PC-9 (cell line): ENCODE measurements around the gene PJA2. TPM values are rescaled to one million over a fixed set of nuclear protein-coding genes. Genes with fewer than 3 reads are reported as not detected.

Source experiments
- BruUV-seq: library from RNA; stranded (reverse); fragments of 400-500 nt; replicated peaks from 2 replicates; lab custom pipeline; 2021; lab: Mats Ljungman, UMichigan
- CTCF ChIA-PET: fragments of 300-600 bp; sonication (Branson Sonifier 250); formaldehyde crosslinking; loops from one replicate; lab custom pipeline; 2022; ENCODE audit warnings: antibody characterized with exemption; lab: Charles Lee
- POLR2A ChIA-PET: fragments of 300-600 bp; sonication (Branson Sonifier 250); formaldehyde crosslinking; loops from one replicate; lab custom pipeline; 2022; ENCODE audit warnings: antibody characterized with exemption; ENCODE audit not compliant: unreplicated experiment; lab: Charles Lee
- DNase-seq, 2 experiments: peaks; one replicate each; pipeline versions ENCODE4 v3.0.0 to v3.0.0-alpha.2; 2015 to 2022; ENCODE audit warnings: mixed read lengths in 1 of 2
- H2AFZ ChIP-seq: fragments of 200-600 bp; sonication (generic); 2 replicates; pipeline ENCODE4 v1.8.1; 2017; ENCODE audit warnings: antibody characterized with exemption
- H3F3A ChIP-seq: fragments of 200-600 bp; sonication (generic); 2 replicates; pipeline ENCODE4 v1.8.1; 2017; ENCODE audit warnings: antibody characterized with exemption, mild to moderate bottlenecking, low read depth; ENCODE audit not compliant: insufficient read depth
- H3K27ac ChIP-seq: fragments of 200-600 bp; sonication (generic); 2 replicates; pipeline ENCODE4 v1.6.1; 2016; ENCODE audit warnings: mixed run types
- H3K27me3 ChIP-seq: fragments of 200-600 bp; sonication (generic); 2 replicates; pipeline ENCODE4 v1.6.1; 2016; ENCODE audit warnings: low read depth, mixed run types; ENCODE audit not compliant: insufficient read depth
- H3K36me3 ChIP-seq: fragments of 200-600 bp; sonication (generic); 2 replicates; pipeline ENCODE4 v1.6.1; 2016; ENCODE audit warnings: low read depth, mixed run types
- H3K4me1 ChIP-seq: fragments of 200-600 bp; sonication (generic); replicated peaks from 2 replicates; pipeline ENCODE4 v1.6.1; 2016; ENCODE audit warnings: mixed run types; ENCODE audit not compliant: insufficient read depth
- H3K4me2 ChIP-seq: fragments of 200-600 bp; sonication (generic); 2 replicates; pipeline ENCODE4 v1.6.1; 2017; ENCODE audit warnings: mixed run types
- H3K4me3 ChIP-seq: fragments of 200-600 bp; sonication (generic); 2 replicates; pipeline ENCODE4 v1.6.1; 2016; ENCODE audit warnings: mixed run types
- H3K79me2 ChIP-seq: fragments of 200-600 bp; sonication (generic); 2 replicates; pipeline ENCODE4 v1.6.1; 2017; ENCODE audit warnings: low read depth, mixed run types
- H3K9me2 ChIP-seq: fragments of 200-600 bp; sonication (generic); 2 replicates; pipeline ENCODE4 v1.8.1; 2017; ENCODE audit warnings: mild to moderate bottlenecking; ENCODE audit not compliant: insufficient read depth
- H3K9me3 ChIP-seq: fragments of 200-600 bp; sonication (generic); 2 replicates; pipeline ENCODE4 v1.8.1; 2016; ENCODE audit warnings: low read depth; ENCODE audit not compliant: insufficient read depth
- H4K20me1 ChIP-seq: fragments of 200-600 bp; sonication (generic); 2 replicates; pipeline ENCODE4 v1.8.1; 2017; ENCODE audit not compliant: insufficient read depth
- EZH2 ChIP-seq: fragments of 200-600 bp; sonication (generic); IDR thresholded peaks from 2 replicates; pipeline ENCODE4 v1.8.0; 2017; ENCODE audit warnings: antibody characterized with exemption, low read depth
- intact Hi-C: fragments of 100-400 bp; cut with micrococcal nuclease; formaldehyde crosslinking; loops from one replicate; pipeline ENCODE4 v1.10.0; 2022; ENCODE audit not compliant: unreplicated experiment
- total RNA-seq: library from RNA; stranded (reverse); gene quantifications from 2 replicates; pipeline ENCODE4 v1.2.3, GENCODE V29; 2021
- TF ChIP-seq, protein P1 (sequence below): fragments of 200-600 bp; sonication (generic); conservative IDR thresholded peaks from 2 replicates; pipeline ENCODE4 v1.6.1; 2017; ENCODE audit warnings: mixed run types, antibody characterized with exemption, mild to moderate bottlenecking, moderate library complexity

Gene PJA2
- total RNA-seq, 1 experiment from 2014 or later, result 29.9 TPM

DNA sequence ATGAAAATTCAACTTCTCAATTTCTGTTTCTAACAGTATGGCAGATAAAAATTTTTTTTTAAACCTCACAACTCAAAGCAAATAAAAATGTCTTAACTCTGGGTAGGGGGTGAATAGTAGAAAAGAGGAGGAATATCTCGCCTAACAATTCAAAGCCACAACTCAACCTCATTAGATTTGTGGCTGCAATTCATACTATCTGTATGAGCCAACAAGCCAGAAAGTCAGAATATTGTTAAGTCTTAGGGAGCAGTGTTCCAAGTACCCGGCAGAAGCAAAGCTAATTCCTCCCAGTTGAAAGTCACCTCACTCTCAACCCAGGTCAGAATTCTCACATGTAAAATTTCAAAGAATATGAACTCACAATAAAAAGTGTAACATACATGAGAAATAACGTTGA, 15.0 kb downstream of the PJA2 start:
- peaks cover 5% of the 10 kb centered on the region; the same call in 1 of the 2 replicates for H4K20me1 ChIP-seq
- ChIA-PET POLR2A (no interaction called here), CTCF (no interaction called here)
- H2AFZ ChIP-seq, result no peak overlapping the region
- BruUV-seq, result no TSS peak
- no peaks in the 10 kb centered on the region for H3K27me3 ChIP-seq
- no peak overlapping the region for H3K4me2 ChIP-seq
- intact Hi-C loops, result no loop called here
- peaks cover 55% of the 10 kb centered on the region for H3K79me2 ChIP-seq
- H3K36me3 ChIP-seq, result no peaks in the 10 kb centered on the region
- no peak for TF ChIP-seq EZH2
- TF ChIP-seq, protein P1, sequence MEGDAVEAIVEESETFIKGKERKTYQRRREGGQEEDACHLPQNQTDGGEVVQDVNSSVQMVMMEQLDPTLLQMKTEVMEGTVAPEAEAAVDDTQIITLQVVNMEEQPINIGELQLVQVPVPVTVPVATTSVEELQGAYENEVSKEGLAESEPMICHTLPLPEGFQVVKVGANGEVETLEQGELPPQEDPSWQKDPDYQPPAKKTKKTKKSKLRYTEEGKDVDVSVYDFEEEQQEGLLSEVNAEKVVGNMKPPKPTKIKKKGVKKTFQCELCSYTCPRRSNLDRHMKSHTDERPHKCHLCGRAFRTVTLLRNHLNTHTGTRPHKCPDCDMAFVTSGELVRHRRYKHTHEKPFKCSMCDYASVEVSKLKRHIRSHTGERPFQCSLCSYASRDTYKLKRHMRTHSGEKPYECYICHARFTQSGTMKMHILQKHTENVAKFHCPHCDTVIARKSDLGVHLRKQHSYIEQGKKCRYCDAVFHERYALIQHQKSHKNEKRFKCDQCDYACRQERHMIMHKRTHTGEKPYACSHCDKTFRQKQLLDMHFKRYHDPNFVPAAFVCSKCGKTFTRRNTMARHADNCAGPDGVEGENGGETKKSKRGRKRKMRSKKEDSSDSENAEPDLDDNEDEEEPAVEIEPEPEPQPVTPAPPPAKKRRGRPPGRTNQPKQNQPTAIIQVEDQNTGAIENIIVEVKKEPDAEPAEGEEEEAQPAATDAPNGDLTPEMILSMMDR, result no peak
- H3K27ac ChIP-seq, result no peak overlapping the region
- no peaks in the 10 kb centered on the region for H3K4me1 ChIP-seq
- no peaks in the 10 kb centered on the region for H3K9me2 ChIP-seq
- no peaks in the 10 kb centered on the region for H3F3A ChIP-seq
- no peak for DNase-seq
- no peaks in the 10 kb centered on the region for H3K9me3 ChIP-seq
- no peak overlapping the region for H3K4me3 ChIP-seq

DNA sequence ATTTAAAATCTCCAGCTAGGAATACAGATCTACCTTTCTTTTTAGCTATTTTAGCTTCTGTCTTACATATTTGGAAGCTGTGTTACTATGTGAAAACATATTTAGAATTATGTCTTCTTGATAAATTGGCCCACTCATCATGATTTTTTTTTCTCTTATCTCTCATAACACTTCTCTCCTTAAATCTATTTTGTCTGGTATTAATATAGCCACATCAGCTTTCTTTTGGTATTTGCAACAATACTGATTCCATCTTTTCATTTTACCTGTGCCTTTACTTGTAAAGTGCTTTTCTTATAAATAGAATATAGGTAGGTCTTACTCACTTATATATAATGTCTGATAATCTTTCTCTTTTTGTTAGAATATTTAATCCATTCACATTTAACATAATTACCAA, 19.6 kb downstream of the PJA2 start:
- peaks cover 31% of the 10 kb centered on the region for H3K79me2 ChIP-seq
- POLR2A ChIA-PET, result no interaction called here

DNA sequence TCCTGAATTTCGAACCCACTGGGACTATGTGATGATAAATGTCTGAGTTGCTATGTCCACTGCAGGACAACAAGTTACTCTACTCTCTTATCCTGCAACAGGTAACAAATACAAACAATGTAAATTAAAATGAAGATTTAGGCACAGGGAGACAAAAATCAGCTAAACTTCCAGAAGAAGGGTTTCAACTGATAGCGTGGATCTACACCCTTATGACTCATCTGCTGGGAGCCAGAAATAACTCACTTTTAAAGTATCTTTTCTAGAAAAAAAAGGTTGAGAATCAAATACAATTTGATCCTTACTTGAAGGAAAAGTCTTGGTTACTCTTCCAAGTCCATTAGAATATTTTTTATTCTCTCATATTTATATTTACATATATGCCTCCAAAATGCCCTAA, 21.4 kb downstream of the PJA2 start:
- Histone ChIP-seq H3K4me3 (no peak overlapping the region), H4K20me1 (no peaks in the 10 kb centered on the region; the same call in 1 of the 2 replicates), H2AFZ (no peak overlapping the region), H3K9me2 (no peaks in the 10 kb centered on the region), H3K9me3 (no peaks in the 10 kb centered on the region), H3K4me1 (no peaks in the 10 kb centered on the region), H3K4me2 (no peak overlapping the region), H3F3A (no peaks in the 10 kb centered on the region), H3K27me3 (no peaks in the 10 kb centered on the region), H3K36me3 (0 out of 2 replicates have a peak, but pooled peaks cover 1% of the 10 kb centered on the region), H3K27ac (no peak overlapping the region), H3K79me2 (peaks cover 17% of the 10 kb centered on the region)
- DNase-seq, result no peak
- TF ChIP-seq EZH2, result no peak
- TF ChIP-seq, protein P1, result no peak
- intact Hi-C loops, result no loop called here
- CTCF ChIA-PET, result no interaction called here
- BruUV-seq, result no TSS peak
- POLR2A ChIA-PET, result no interaction called here

More for the DNA sequence above, 19.6 kb downstream of the PJA2 start:
- no peak for DNase-seq
- Histone ChIP-seq H3K4me3 (no peak overlapping the region), H3K27ac (no peak overlapping the region), H3K36me3 (no peaks in the 10 kb centered on the region), H3F3A (no peaks in the 10 kb centered on the region), H3K27me3 (no peaks in the 10 kb centered on the region), H2AFZ (no peak overlapping the region), H3K9me3 (no peaks in the 10 kb centered on the region), H3K4me2 (no peak overlapping the region), H3K9me2 (no peaks in the 10 kb centered on the region), H3K4me1 (no peaks in the 10 kb centered on the region), H4K20me1 (peaks cover under 1% of the 10 kb centered on the region; the same call in 1 of the 2 replicates)
- intact Hi-C loops, result no loop called here
- BruUV-seq, result no TSS peak
- TF ChIP-seq, protein P1, result no peak
- TF ChIP-seq EZH2, result no peak
- CTCF ChIA-PET, result no interaction called here
